ENCODE results near the gene KLF7. TPM values are rescaled to one million over a fixed set of nuclear protein-coding genes. Genes with fewer than 3 reads are reported as not detected.

KLF7 gene
- total RNA-seq, 2 experiments from 2014 or later, result 8.2 to 10.1 TPM

GRCh38 chr2:207088276-207088675 lies 77.5 kb downstream of the KLF7 start:
- peaks cover 24% of the 10 kb centered on the region for H3K36me3 Mint-ChIP-seq
- DNase-seq, result no peak
- H3K27me3 Mint-ChIP-seq, result no peaks in the 10 kb centered on the region
- H3K9me3 Mint-ChIP-seq, result peaks cover 2% of the 10 kb centered on the region
- no peak overlapping the region for H3K27ac Mint-ChIP-seq
- peaks cover 31% of the 10 kb centered on the region for H3K4me1 Mint-ChIP-seq
- no peak overlapping the region for H3K4me3 Mint-ChIP-seq

- Mint-ChIP-seq H3K27ac (no peak overlapping the region), H3K9me3 (peaks cover 2% of the 10 kb centered on the region), H3K27me3 (no peaks in the 10 kb centered on the region), H3K4me1 (peaks cover 31% of the 10 kb centered on the region), H3K4me3 (no peak overlapping the region), H3K36me3 (peaks cover 25% of the 10 kb centered on the region)
- no peak for DNase-seq
Observed at GRCh38 chr2:207087046-207087902, 78.5 kb downstream of the KLF7 start.

DNA sequence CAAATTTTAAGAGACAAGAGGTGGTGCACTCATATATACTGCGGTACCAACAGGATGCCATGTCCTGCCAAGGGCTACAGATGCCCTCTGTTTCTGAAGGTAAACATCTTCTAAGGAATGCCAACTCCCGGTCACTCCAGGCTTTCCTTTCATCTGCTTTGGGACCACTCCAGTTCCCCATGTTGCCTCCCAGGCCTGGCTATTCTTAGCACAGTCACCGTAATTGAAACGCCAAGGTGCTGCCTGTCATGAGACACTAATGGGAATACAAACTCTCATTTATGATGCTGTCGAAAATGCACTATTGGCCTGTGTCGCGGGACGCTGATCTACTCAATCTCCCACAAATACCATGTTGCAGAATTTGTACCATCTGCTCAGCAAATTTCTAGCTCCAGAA lies 79.6 kb downstream of the KLF7 start:
- Mint-ChIP-seq H3K36me3 (peaks cover 24% of the 10 kb centered on the region), H3K4me3 (no peak overlapping the region), H3K9me3 (no peaks in the 10 kb centered on the region), H3K4me1 (peaks cover 27% of the 10 kb centered on the region), H3K27ac (no peak overlapping the region), H3K27me3 (no peaks in the 10 kb centered on the region)
- DNase-seq, result no peak

GRCh38 chr2:207085110-207085509 lies 80.6 kb downstream of the KLF7 start:
- H3K4me3 Mint-ChIP-seq, result no peak overlapping the region
- H3K9me3 Mint-ChIP-seq, result no peaks in the 10 kb centered on the region
- no peak for DNase-seq
- H3K4me1 Mint-ChIP-seq, result peaks cover 17% of the 10 kb centered on the region
- no peaks in the 10 kb centered on the region for H3K27me3 Mint-ChIP-seq
- no peak overlapping the region for H3K27ac Mint-ChIP-seq
- H3K36me3 Mint-ChIP-seq, result peaks cover 34% of the 10 kb centered on the region

GRCh38 chr2:207083361-207084110 lies 82.2 kb downstream of the KLF7 start:
- no peak overlapping the region for H3K4me3 Mint-ChIP-seq

GRCh38 chr2:207082619-207083018 lies 83.1 kb downstream of the KLF7 start:
- Mint-ChIP-seq H3K36me3 (peaks cover 34% of the 10 kb centered on the region), H3K4me1 (no peaks in the 10 kb centered on the region), H3K9me3 (no peaks in the 10 kb centered on the region), H3K27me3 (no peaks in the 10 kb centered on the region), H3K27ac (no peak overlapping the region), H3K4me3 (no peak overlapping the region)
- DNase-seq, result no peak

More at GRCh38 chr2:207083361-207084110, 82.2 kb downstream of the KLF7 start:
- no peak for DNase-seq
- no peak overlapping the region for H3K27ac Mint-ChIP-seq
- no peaks in the 10 kb centered on the region for H3K9me3 Mint-ChIP-seq
- H3K36me3 Mint-ChIP-seq, result peaks cover 39% of the 10 kb centered on the region
- H3K4me1 Mint-ChIP-seq, result peaks cover 6% of the 10 kb centered on the region
- no peaks in the 10 kb centered on the region for H3K27me3 Mint-ChIP-seq

GRCh38 chr2:207078186-207078798 lies 87.5 kb downstream of the KLF7 start:
- peaks cover 32% of the 10 kb centered on the region for H3K36me3 Mint-ChIP-seq
- no peaks in the 10 kb centered on the region for H3K27me3 Mint-ChIP-seq
- H3K9me3 Mint-ChIP-seq, result no peaks in the 10 kb centered on the region
- H3K4me1 Mint-ChIP-seq, result peaks cover 23% of the 10 kb centered on the region
- DNase-seq, result no peak
- H3K4me3 Mint-ChIP-seq, result no peak overlapping the region
- no peak overlapping the region for H3K27ac Mint-ChIP-seq

DNA sequence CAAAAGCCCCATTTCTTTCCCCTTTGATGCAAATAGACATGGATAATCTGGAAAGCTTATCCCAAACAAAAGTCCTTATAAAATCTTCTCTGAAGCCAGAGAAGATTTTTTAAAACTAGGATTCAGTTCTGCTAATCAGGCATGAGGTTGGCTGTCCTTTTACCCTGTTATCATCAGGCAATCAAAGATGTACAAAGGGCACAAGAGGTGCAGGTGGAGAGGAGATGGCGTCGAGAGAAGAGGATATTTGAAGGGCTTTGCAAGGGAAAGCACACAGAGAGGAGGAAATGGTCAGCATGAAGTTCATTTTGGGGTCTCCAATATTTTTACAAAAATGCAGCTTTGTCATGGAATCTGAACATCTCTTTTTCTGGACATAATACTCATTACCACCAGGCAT lies 88.5 kb downstream of the KLF7 start:
- no peak overlapping the region for H3K27ac Mint-ChIP-seq
- H3K4me1 Mint-ChIP-seq, result peaks cover 34% of the 10 kb centered on the region

GRCh38 chr2:207075456-207075855 lies 90.3 kb downstream of the KLF7 start:
- Mint-ChIP-seq H3K9me3 (no peaks in the 10 kb centered on the region), H3K36me3 (peaks cover 22% of the 10 kb centered on the region), H3K4me3 (no peak overlapping the region), H3K4me1 (peaks cover 40% of the 10 kb centered on the region), H3K27me3 (no peaks in the 10 kb centered on the region), H3K27ac (peak overlapping the region; percentile 35)
- DNase-seq, result no peak

More for the DNA sequence above, 88.5 kb downstream of the KLF7 start:
- H3K4me3 Mint-ChIP-seq, result no peak overlapping the region
- H3K9me3 Mint-ChIP-seq, result no peaks in the 10 kb centered on the region
- no peaks in the 10 kb centered on the region for H3K27me3 Mint-ChIP-seq
- H3K36me3 Mint-ChIP-seq, result peaks cover 33% of the 10 kb centered on the region
- no peak for DNase-seq

DNA sequence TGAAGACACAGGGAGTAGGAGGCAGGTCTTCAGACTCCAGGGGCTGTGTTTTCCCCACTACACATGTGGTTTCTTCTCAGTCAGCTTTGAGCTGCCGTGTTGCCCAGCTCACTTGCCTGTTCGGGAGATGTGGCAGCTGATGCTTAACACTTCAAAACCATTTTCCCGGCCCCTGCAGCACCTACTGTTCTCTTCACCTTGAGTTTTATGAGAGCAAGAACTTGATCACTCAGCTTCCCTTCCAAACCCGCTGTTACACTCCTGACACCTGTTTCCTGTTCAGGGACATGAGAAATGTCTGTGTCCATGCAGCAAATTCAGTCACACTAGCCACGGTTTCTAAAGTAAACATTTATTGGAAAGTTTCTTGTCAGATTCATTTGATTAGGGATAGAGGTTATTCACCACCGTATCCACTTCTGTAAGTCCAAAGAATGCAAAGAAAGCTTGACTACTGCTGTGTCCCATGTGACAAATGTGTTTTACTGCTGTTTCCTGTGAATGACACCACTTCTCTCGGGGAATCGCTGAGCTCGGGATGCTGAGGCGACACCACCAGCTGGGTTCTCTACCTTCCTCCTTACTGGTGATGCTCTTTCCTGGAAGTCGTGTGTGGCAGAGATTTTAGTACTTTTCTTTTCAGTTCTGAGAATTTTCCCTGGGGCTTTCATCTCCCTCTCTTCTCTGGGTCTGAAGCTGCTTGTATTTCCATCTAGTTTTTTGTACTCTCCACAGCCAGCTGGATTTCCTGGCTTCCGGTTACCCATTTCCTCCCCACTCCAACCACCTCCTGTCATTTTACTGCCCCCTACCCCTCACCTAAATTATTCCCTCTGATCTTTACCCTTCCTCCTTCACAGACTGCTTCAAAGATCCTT lies 91.7 kb downstream of the KLF7 start:
- Mint-ChIP-seq H3K27me3 (peaks cover 3% of the 10 kb centered on the region), H3K36me3 (peaks cover 14% of the 10 kb centered on the region), H3K27ac (peak overlapping the region; percentile 96), H3K4me1 (peaks cover 42% of the 10 kb centered on the region), H3K9me3 (no peaks in the 10 kb centered on the region), H3K4me3 (peak overlapping the region; percentile 78)
- DNase-seq, result peak; percentile 56

- Mint-ChIP-seq H3K9me3 (no peaks in the 10 kb centered on the region), H3K4me1 (peaks cover 42% of the 10 kb centered on the region), H3K36me3 (peaks cover 14% of the 10 kb centered on the region), H3K27ac (peak overlapping the region; percentile 96), H3K27me3 (peaks cover 3% of the 10 kb centered on the region), H3K4me3 (peak overlapping the region; percentile 78)
- no peak for DNase-seq
Observed at GRCh38 chr2:207073412-207073800, 92.3 kb downstream of the KLF7 start.

DNA sequence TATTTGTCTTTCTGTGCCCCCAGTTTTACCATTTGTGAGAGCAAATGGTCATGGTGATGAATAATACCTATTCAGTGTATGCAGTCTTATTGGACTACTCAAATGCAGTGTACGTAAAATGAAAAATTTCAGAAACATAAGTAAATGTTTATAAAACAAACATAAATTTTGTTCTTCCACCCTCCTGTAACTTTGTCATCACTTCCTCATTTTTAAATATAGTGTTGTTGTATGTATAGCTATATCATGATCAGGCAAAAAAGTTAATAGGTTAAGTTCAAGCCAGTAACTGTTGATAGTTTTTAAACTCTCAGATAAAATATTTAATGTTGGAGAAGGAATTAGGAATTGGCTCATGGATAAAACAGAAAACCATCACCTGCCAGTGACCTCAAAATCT lies 93.2 kb downstream of the KLF7 start:
- Mint-ChIP-seq H3K4me1 (peaks cover 42% of the 10 kb centered on the region), H3K9me3 (no peaks in the 10 kb centered on the region), H3K4me3 (no peak overlapping the region), H3K27ac (no peak overlapping the region), H3K36me3 (peaks cover 14% of the 10 kb centered on the region), H3K27me3 (peaks cover 3% of the 10 kb centered on the region)
- DNase-seq, result no peak

GRCh38 chr2:207071820-207072219 lies 93.9 kb downstream of the KLF7 start:
- peaks cover 49% of the 10 kb centered on the region for H3K4me1 Mint-ChIP-seq
- H3K4me3 Mint-ChIP-seq, result no peak overlapping the region
- H3K36me3 Mint-ChIP-seq, result peaks cover 7% of the 10 kb centered on the region
- no peak overlapping the region for H3K27ac Mint-ChIP-seq
- H3K9me3 Mint-ChIP-seq, result no peaks in the 10 kb centered on the region
- H3K27me3 Mint-ChIP-seq, result peaks cover 3% of the 10 kb centered on the region
- DNase-seq, result no peak

GRCh38 chr2:207067473-207067872 lies 98.3 kb downstream of the KLF7 start:
- H3K4me3 Mint-ChIP-seq, result no peak overlapping the region
- H3K4me1 Mint-ChIP-seq, result peaks cover 21% of the 10 kb centered on the region
- H3K27ac Mint-ChIP-seq, result no peak overlapping the region
- no peaks in the 10 kb centered on the region for H3K9me3 Mint-ChIP-seq
- H3K36me3 Mint-ChIP-seq, result peaks cover 3% of the 10 kb centered on the region
- no peak for DNase-seq
- H3K27me3 Mint-ChIP-seq, result peaks cover 8% of the 10 kb centered on the region
